HepG2 (cell line): ENCODE measurements around the gene ARHGAP26. TPM values are rescaled to one million over a fixed set of nuclear protein-coding genes. Genes with fewer than 3 reads are reported as not detected.

Source experiments
- KDM5B ChIP-seq: sonication (generic); formaldehyde crosslinking; IDR thresholded peaks from 2 replicates; pipeline ENCODE4 v1.4.0; 2020; ENCODE audit warnings: missing genetic modification reagents, mild to moderate bottlenecking, borderline replicate concordance
- RBM22 ChIP-seq: fragments of 200-400 bp; formaldehyde crosslinking; optimal IDR thresholded peaks from 2 replicates; pipeline ENCODE3; 2017; ENCODE audit warnings: mild to moderate bottlenecking, low read length, moderate library complexity
- SMARCE1 ChIP-seq: fragments of 450-650 bp; IDR thresholded peaks from 2 replicates; pipeline ENCODE4 v1.6.1; 2017; ENCODE audit warnings: borderline replicate concordance
- TEAD3 ChIP-seq: optimal IDR thresholded peaks from 2 replicates; pipeline ENCODE3; 2016; ENCODE audit warnings: borderline replicate concordance
- ZBTB20 ChIP-seq: sonication (generic); formaldehyde crosslinking; IDR thresholded peaks from 2 replicates; pipeline ENCODE4 v1.8.1; 2023; ENCODE audit warnings: missing genetic modification reagents, low read depth, mild to moderate bottlenecking, borderline replicate concordance
- ZNF317 ChIP-seq: sonication (generic); formaldehyde crosslinking; IDR thresholded peaks from 2 replicates; pipeline ENCODE4 v1.5.0; 2020; ENCODE audit warnings: mild to moderate bottlenecking, missing genetic modification reagents
- ZNF629 ChIP-seq: sonication (generic); formaldehyde crosslinking; conservative IDR thresholded peaks from 2 replicates; pipeline ENCODE4 v1.5.0; 2020; ENCODE audit warnings: missing genetic modification reagents
- ZSCAN30 ChIP-seq: sonication (generic); formaldehyde crosslinking; IDR thresholded peaks from 2 replicates; pipeline ENCODE4 v1.5.0; 2020; ENCODE audit warnings: mild to moderate bottlenecking, missing genetic modification reagents
- polyA plus RNA-seq, 8 experiments: library from polyadenylated mRNA; depleted of rRNA in 3 of 8; stranded (reverse) in 7 of 8; unstranded in 1 of 8; fragments of >200 nt; fragmentation: Illumina TruSeq in 4 of 8; extraction: Trizol in 4 of 8; gene quantifications; 2 replicates each; pipeline versions ENCODE4 v1.2.1 to v1.2.3, GENCODE V29; 2011 to 2016; ENCODE audit warnings: low read depth in 4 of 8, missing spikeins in 1 of 8, mixed read lengths in 1 of 8; ENCODE audit not compliant: insufficient read depth in 1 of 8
- total RNA-seq, 5 experiments: library from RNA; depleted of rRNA; stranded (reverse); fragments of >200 nt; fragmentation: Illumina TruSeq; extraction: Trizol; gene quantifications; 2 replicates each; pipeline ENCODE4 v1.2.3, GENCODE V29; 2016; ENCODE audit warnings: low read depth in 1 of 5
- TF ChIP-seq, protein P1 (sequence below): sonication (generic); formaldehyde crosslinking; IDR thresholded peaks from 2 replicates; pipeline ENCODE4 v1.4.0; 2020; ENCODE audit warnings: missing genetic modification reagents
- TF ChIP-seq, protein P2 (sequence below): sonication (generic); formaldehyde crosslinking; IDR thresholded peaks from 2 replicates; pipeline ENCODE4 v1.4.0; 2020; ENCODE audit warnings: missing genetic modification reagents
- TF ChIP-seq, protein P3 (sequence below): sonication (generic); formaldehyde crosslinking; IDR thresholded peaks from 2 replicates; pipeline ENCODE4 v1.5.0; 2020; ENCODE audit warnings: mild to moderate bottlenecking, missing genetic modification reagents, moderate library complexity
- TF ChIP-seq, protein P4 (sequence below), 2 experiments: sonication (generic) in 1 of 2; formaldehyde crosslinking in 1 of 2; IDR thresholded peaks; 2 replicates each; pipeline versions ENCODE4 v1.4.0 to v1.6.1; 2018 to 2020; ENCODE audit warnings: missing genetic modification reagents in 2 of 2, borderline replicate concordance in 1 of 2, low read depth in 1 of 2, mild to moderate bottlenecking in 1 of 2, missing biosample characterization in 1 of 2
- TF ChIP-seq, protein P5 (sequence below): sonication (generic); formaldehyde crosslinking; IDR thresholded peaks from 2 replicates; pipeline ENCODE4 v1.5.0; 2020; ENCODE audit warnings: missing genetic modification reagents, mild to moderate bottlenecking, borderline replicate concordance

Gene ARHGAP26
- total and polyA plus RNA-seq, 2 of the 13 experiments (the other 11 are each of a cell fraction or from before 2014, with no cell fraction given), result 9.6 to 18.2 TPM

DNA sequence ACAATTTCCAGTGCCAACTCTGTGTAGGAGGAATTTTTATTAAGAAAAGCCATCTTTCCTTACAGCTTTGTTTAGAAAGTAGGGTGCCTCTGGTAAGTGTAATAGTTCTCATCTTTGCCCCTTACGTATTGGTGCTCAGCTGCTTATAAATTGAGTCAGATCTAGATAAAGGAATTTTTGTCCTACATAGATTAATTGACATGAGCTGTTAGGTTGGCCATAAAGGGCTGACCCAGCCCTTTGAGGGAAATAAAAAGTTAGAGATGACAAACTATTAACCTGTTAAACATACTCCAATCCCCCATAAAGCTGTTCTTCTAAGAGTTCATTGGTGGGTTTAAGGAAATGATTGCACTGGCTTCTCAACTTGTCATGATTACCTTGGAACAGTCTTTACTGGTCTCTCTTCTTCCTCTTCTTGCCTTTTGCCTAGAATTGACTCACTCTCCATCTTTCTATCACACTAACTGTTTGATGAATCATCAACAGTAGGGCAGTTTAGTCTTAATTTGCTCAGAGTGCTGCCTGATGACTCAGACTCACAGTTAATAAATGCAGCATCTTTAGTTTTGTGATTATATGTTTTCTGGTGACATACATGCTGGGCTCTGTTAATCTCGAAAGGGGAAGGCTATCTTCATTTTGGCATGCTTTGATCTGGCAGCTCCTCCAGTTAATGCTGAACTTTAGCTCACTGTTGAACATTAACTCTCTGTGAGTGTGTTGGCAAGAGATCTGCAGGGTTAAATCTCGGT, 51.7 kb downstream of the ARHGAP26 start (continued):
- TF ChIP-seq, protein P1, sequence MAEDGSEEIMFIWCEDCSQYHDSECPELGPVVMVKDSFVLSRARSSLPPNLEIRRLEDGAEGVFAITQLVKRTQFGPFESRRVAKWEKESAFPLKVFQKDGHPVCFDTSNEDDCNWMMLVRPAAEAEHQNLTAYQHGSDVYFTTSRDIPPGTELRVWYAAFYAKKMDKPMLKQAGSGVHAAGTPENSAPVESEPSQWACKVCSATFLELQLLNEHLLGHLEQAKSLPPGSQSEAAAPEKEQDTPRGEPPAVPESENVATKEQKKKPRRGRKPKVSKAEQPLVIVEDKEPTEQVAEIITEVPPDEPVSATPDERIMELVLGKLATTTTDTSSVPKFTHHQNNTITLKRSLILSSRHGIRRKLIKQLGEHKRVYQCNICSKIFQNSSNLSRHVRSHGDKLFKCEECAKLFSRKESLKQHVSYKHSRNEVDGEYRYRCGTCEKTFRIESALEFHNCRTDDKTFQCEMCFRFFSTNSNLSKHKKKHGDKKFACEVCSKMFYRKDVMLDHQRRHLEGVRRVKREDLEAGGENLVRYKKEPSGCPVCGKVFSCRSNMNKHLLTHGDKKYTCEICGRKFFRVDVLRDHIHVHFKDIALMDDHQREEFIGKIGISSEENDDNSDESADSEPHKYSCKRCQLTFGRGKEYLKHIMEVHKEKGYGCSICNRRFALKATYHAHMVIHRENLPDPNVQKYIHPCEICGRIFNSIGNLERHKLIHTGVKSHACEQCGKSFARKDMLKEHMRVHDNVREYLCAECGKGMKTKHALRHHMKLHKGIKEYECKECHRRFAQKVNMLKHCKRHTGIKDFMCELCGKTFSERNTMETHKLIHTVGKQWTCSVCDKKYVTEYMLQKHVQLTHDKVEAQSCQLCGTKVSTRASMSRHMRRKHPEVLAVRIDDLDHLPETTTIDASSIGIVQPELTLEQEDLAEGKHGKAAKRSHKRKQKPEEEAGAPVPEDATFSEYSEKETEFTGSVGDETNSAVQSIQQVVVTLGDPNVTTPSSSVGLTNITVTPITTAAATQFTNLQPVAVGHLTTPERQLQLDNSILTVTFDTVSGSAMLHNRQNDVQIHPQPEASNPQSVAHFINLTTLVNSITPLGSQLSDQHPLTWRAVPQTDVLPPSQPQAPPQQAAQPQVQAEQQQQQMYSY (CRISPR knock-in tag), result no peak
- TF ChIP-seq SMARCE1, result no peak
- TF ChIP-seq ZNF317 (CRISPR knock-in tag), result no peak
- TF ChIP-seq, protein P2, sequence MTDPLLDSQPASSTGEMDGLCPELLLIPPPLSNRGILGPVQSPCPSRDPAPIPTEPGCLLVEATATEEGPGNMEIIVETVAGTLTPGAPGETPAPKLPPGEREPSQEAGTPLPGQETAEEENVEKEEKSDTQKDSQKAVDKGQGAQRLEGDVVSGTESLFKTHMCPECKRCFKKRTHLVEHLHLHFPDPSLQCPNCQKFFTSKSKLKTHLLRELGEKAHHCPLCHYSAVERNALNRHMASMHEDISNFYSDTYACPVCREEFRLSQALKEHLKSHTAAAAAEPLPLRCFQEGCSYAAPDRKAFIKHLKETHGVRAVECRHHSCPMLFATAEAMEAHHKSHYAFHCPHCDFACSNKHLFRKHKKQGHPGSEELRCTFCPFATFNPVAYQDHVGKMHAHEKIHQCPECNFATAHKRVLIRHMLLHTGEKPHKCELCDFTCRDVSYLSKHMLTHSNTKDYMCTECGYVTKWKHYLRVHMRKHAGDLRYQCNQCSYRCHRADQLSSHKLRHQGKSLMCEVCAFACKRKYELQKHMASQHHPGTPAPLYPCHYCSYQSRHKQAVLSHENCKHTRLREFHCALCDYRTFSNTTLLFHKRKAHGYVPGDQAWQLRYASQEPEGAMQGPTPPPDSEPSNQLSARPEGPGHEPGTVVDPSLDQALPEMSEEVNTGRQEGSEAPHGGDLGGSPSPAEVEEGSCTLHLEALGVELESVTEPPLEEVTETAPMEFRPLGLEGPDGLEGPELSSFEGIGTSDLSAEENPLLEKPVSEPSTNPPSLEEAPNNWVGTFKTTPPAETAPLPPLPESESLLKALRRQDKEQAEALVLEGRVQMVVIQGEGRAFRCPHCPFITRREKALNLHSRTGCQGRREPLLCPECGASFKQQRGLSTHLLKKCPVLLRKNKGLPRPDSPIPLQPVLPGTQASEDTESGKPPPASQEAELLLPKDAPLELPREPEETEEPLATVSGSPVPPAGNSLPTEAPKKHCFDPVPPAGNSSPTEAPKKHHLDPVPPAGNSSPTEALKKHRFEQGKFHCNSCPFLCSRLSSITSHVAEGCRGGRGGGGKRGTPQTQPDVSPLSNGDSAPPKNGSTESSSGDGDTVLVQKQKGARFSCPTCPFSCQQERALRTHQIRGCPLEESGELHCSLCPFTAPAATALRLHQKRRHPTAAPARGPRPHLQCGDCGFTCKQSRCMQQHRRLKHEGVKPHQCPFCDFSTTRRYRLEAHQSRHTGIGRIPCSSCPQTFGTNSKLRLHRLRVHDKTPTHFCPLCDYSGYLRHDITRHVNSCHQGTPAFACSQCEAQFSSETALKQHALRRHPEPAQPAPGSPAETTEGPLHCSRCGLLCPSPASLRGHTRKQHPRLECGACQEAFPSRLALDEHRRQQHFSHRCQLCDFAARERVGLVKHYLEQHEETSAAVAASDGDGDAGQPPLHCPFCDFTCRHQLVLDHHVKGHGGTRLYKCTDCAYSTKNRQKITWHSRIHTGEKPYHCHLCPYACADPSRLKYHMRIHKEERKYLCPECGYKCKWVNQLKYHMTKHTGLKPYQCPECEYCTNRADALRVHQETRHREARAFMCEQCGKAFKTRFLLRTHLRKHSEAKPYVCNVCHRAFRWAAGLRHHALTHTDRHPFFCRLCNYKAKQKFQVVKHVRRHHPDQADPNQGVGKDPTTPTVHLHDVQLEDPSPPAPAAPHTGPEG (CRISPR knock-in tag), result no peak
- TF ChIP-seq TEAD3 (CRISPR knock-in tag), result peak; percentile 57
- TF ChIP-seq ZNF629 (CRISPR knock-in tag), result no peak
- TF ChIP-seq ZBTB20, result no peak
- no peak for TF ChIP-seq KDM5B (CRISPR knock-in tag)
- TF ChIP-seq, protein P3, sequence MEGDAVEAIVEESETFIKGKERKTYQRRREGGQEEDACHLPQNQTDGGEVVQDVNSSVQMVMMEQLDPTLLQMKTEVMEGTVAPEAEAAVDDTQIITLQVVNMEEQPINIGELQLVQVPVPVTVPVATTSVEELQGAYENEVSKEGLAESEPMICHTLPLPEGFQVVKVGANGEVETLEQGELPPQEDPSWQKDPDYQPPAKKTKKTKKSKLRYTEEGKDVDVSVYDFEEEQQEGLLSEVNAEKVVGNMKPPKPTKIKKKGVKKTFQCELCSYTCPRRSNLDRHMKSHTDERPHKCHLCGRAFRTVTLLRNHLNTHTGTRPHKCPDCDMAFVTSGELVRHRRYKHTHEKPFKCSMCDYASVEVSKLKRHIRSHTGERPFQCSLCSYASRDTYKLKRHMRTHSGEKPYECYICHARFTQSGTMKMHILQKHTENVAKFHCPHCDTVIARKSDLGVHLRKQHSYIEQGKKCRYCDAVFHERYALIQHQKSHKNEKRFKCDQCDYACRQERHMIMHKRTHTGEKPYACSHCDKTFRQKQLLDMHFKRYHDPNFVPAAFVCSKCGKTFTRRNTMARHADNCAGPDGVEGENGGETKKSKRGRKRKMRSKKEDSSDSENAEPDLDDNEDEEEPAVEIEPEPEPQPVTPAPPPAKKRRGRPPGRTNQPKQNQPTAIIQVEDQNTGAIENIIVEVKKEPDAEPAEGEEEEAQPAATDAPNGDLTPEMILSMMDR (CRISPR knock-in tag), result no peak
- TF ChIP-seq, protein P4, sequence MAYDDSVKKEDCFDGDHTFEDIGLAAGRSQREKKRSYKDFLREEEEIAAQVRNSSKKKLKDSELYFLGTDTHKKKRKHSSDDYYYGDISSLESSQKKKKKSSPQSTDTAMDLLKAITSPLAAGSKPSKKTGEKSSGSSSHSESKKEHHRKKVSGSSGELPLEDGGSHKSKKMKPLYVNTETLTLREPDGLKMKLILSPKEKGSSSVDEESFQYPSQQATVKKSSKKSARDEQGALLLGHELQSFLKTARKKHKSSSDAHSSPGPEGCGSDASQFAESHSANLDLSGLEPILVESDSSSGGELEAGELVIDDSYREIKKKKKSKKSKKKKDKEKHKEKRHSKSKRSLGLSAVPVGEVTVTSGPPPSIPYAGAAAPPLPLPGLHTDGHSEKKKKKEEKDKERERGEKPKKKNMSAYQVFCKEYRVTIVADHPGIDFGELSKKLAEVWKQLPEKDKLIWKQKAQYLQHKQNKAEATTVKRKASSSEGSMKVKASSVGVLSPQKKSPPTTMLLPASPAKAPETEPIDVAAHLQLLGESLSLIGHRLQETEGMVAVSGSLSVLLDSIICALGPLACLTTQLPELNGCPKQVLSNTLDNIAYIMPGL (CRISPR knock-in tag; IDR thresholded peaks at IDR 0.05; ENCODE audit: borderline replicate concordance in 1 of 2, low read depth in 1 of 2), result no peak
- no peak for TF ChIP-seq ZSCAN30 (CRISPR knock-in tag)
- TF ChIP-seq, protein P5, sequence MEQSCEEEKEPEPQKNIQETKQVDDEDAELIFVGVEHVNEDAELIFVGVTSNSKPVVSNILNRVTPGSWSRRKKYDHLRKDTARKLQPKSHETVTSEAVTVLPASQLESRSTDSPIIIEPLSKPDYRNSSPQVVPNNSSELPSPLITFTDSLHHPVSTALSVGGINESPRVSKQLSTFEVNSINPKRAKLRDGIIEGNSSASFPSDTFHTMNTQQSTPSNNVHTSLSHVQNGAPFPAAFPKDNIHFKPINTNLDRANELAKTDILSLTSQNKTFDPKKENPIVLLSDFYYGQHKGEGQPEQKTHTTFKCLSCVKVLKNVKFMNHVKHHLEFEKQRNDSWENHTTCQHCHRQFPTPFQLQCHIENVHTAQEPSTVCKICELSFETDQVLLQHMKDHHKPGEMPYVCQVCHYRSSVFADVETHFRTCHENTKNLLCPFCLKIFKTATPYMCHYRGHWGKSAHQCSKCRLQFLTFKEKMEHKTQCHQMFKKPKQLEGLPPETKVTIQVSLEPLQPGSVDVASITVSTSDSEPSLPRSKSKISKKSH, result no peak
- no peak for TF ChIP-seq RBM22
